Keratinocyte (primary cell): ENCODE results near the gene CTNNA2.

Source experiments
- CTCF ChIP-seq, 3 experiments: IDR thresholded peaks in 1 of 3; conservative IDR thresholded peaks in 1 of 3; optimal IDR thresholded peaks in 1 of 3; 2 replicates in 2 of 3; 3 replicates in 1 of 3; pipeline versions ENCODE3 to v1.5.1; 2011; ENCODE audit warnings: low read length in 3 of 3, mild to moderate bottlenecking in 3 of 3, moderate library complexity in 2 of 3, control low read depth in 1 of 3, inconsistent platforms in 1 of 3; ENCODE audit not compliant: insufficient read depth in 2 of 3; ENCODE audit errors: extremely low read depth in 1 of 3
- EZH2 ChIP-seq: IDR thresholded peaks from one replicate; pipeline ENCODE4 v1.6.1; 2012; ENCODE audit warnings: inconsistent platforms, mild to moderate bottlenecking, low read length, moderate library complexity

GRCh38 chr2:79619442-79619841 is 106.6 kb downstream of the CTNNA2 start:
- no peak for TF ChIP-seq CTCF (optimal IDR thresholded peaks at IDR 0.05 in 1 of 3, IDR thresholded peaks at IDR 0.05 in 1 of 3, conservative IDR thresholded peaks at IDR 0.05 in 1 of 3; ENCODE audit: extremely low read depth in 1 of 3, insufficient read depth in 2 of 3, low read length in 3 of 3)
- no peak for TF ChIP-seq EZH2
